ENCODE measurements around the gene UBLCP1. TPM values are rescaled to one million over a fixed set of nuclear protein-coding genes. Genes with fewer than 3 reads are reported as not detected.
"Not testable (repeated sequence)": the region's sequence is repeated elsewhere in the genome, so short reads cannot be mapped to it uniquely, and the experiment has no call there.

UBLCP1 gene
- total RNA-seq, 6 donors from 2014 or later = 8.4 to 36.1 (median 24.6) TPM

DNA sequence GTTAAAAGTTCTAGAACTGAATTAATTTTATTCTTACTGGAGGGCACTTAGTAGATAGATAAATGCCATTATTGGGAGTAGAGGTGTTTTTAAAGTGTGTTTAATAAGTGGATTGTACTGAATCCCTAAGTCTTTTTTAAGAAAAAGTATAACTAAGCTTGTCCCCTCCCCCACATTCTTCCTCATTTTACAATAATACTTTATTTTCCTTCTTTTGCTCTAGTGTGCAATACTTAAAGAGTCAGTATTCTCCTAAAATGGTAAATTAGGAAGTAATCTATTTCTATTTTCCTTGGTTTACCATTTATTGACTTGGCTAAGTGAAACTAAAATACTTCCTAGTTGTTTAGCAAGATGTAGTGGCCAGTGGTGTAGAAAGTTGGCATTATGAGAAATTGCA lies 11.6 kb downstream of the UBLCP1 start:
- Histone ChIP-seq H3K4me3 (no peak overlapping the region), H3K36me3 (peaks cover 0 to 82% (median 21%) of the 10 kb centered on the region in 4 donors), H3K27ac (no peak overlapping the region), H3K4me1 (no peaks in the 10 kb centered on the region), H3K27me3 (no peaks in the 10 kb centered on the region), H3K9me3 (no peaks in the 10 kb centered on the region)
- DNase-seq (no peak), ATAC-seq (ENCODE audit: low FRiP score in 2 of 2) (no peak)
- TF ChIP-seq POLR2AphosphoS5 (IDR thresholded peaks at IDR 0.05) = no peak
- TF ChIP-seq EP300 (IDR thresholded peaks at IDR 0.05) = no peak
- TF ChIP-seq POLR2A (IDR thresholded peaks at IDR 0.05) = no peak
- TF ChIP-seq, protein P1, sequence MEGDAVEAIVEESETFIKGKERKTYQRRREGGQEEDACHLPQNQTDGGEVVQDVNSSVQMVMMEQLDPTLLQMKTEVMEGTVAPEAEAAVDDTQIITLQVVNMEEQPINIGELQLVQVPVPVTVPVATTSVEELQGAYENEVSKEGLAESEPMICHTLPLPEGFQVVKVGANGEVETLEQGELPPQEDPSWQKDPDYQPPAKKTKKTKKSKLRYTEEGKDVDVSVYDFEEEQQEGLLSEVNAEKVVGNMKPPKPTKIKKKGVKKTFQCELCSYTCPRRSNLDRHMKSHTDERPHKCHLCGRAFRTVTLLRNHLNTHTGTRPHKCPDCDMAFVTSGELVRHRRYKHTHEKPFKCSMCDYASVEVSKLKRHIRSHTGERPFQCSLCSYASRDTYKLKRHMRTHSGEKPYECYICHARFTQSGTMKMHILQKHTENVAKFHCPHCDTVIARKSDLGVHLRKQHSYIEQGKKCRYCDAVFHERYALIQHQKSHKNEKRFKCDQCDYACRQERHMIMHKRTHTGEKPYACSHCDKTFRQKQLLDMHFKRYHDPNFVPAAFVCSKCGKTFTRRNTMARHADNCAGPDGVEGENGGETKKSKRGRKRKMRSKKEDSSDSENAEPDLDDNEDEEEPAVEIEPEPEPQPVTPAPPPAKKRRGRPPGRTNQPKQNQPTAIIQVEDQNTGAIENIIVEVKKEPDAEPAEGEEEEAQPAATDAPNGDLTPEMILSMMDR (IDR thresholded peaks at IDR 0.05) = no peak

DNA sequence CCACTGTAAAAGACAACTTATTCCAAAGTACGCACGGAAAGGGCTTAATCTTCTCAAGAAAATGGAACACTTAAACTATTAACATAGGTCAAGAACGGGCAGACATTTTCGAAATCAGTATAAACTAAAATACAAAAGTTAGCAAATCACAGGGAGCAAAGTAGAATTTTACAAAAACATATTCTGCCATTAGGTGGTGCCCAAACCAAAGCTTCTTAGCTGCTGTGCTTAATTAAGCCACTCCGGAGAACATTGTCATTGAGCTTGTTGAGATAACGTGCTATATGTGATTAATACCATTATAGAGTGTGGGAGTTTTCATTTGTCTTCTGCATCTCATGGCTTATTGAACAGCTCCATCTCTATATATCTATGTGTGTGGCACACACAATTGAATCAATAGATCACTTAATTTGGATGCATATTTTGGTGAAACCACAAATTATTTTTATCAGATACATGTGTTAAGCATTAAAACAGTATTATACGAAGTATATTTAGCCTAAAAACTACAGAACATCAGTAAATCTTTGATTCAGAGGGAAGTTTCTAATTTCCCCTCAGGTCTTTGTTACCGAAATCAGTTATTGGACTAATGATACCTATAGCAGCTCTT lies 23.4 kb downstream of the UBLCP1 start:
- peaks cover 2 to 33% (median 8%) of the 10 kb centered on the region in 4 donors for H3K36me3 ChIP-seq
- 49 to 58% methylated on average over 8 of the region's 8 CpGs for WGBS, 2 donors
- no peaks in the 10 kb centered on the region for H3K27me3 ChIP-seq
- H3K9me3 ChIP-seq = no peaks in the 10 kb centered on the region
- H3K27ac ChIP-seq = no peak overlapping the region
- peaks cover 0 to 3% (median 0%) of the 10 kb centered on the region in 4 donors for H3K4me1 ChIP-seq
- TF ChIP-seq POLR2AphosphoS5 (IDR thresholded peaks at IDR 0.05) = no peak
- TF ChIP-seq, protein P1 (IDR thresholded peaks at IDR 0.05) = peak in 5 of 6 experiments; percentile 12 to 47 (median 31)
- no peak overlapping the region for H3K4me3 ChIP-seq
- no peak for DNase-seq
- ATAC-seq (ENCODE audit: low FRiP score in 2 of 2) = peak; percentile 36 to 57

DNA sequence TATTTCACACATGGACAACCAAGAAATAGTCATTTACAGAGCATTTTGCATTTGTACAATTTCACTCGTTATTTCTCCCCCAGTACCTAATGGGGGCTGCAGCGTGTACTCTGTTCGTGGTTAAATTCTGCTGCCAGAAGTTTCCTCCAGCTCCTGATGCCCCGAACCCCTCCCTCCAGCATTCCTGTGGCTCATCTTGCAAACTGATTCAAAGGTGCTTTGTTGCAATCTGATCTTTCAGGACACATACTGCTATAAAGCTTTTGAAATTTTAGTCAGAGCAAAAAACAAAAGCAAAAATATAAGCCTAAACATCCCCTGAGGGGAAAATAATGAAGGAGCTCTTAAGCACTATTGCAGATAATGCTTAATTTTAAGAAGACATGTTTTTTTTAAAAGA lies 27.7 kb downstream of the UBLCP1 start:
- Histone ChIP-seq H3K4me1 (peaks cover 0 to 3% (median 0%) of the 10 kb centered on the region in 4 donors), H3K4me3 (no peak overlapping the region), H3K36me3 (peaks cover 0 to 4% (median under 1%) of the 10 kb centered on the region in 4 donors), H3K9me3 (no peaks in the 10 kb centered on the region), H3K27ac (no peak overlapping the region), H3K27me3 (no peaks in the 10 kb centered on the region)
- TF ChIP-seq EP300 (IDR thresholded peaks at IDR 0.05) (no peak), POLR2AphosphoS5 (IDR thresholded peaks at IDR 0.05) (no peak), POLR2A (IDR thresholded peaks at IDR 0.05) (no peak)
- TF ChIP-seq, protein P1 (IDR thresholded peaks at IDR 0.05) = no peak
- ATAC-seq (ENCODE audit: low FRiP score in 2 of 2) = no peak
- no peak for DNase-seq
- 75 to 77% methylated on average over 4 of the region's 4 CpGs for WGBS, 2 donors

DNA sequence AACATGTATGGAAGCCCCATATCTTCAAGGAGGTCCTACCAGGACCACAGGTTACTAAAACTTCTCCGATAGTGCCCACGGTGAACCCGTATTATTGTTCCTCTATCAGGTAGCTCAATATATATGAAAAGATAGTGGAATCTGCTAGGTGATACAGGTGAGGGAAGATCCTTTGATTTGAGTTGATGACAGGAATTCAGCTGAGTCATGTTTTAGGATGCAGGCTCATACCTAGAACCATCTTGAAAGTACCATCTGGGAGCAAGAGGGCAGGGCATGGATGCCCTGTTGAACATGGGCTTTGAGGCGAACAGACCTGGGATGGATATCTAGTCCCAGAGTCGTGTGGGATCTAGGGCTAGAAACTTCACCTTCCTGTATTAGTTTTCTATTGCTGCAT lies 31.8 kb downstream of the UBLCP1 start:
- Histone ChIP-seq H3K27ac (no peak overlapping the region), H3K27me3 (no peaks in the 10 kb centered on the region), H3K36me3 (no peaks in the 10 kb centered on the region), H3K4me1 (no peaks in the 10 kb centered on the region), H3K9me3 (peaks cover 0 to 8% (median 6%) of the 10 kb centered on the region in 4 donors), H3K4me3 (no peak overlapping the region)
- TF ChIP-seq POLR2A (IDR thresholded peaks at IDR 0.05) = no peak
- TF ChIP-seq POLR2AphosphoS5 (IDR thresholded peaks at IDR 0.05) = no peak
- TF ChIP-seq EP300 (IDR thresholded peaks at IDR 0.05) = no peak
- TF ChIP-seq, protein P1 (IDR thresholded peaks at IDR 0.05) = no peak
- DNase-seq = no peak
- ATAC-seq (ENCODE audit: low FRiP score in 2 of 2) = no peak
- 97 to 98% methylated on average over 5 of the region's 5 CpGs for WGBS, 2 donors

DNA sequence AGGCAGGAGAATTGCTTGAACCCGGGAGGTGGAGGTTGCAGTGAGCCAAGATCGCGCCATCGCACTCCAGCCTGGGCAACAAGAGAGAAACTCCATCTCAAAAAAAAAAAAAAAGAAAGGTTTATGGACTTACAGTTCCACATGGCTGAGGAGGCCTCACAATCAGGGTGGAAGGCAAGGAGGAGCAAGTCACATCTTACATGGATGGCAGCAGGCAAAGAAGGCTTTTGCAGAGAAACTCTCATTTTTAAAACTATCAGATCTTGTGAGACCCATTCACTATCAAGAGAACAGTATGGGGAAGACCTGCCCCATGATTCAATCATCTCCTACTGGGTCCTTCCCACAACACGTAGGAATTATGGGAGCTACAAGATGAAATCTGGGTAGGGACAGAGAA lies 34.2 kb downstream of the UBLCP1 start:
- not testable (repeated sequence) for H3K4me1 ChIP-seq; H3K36me3 ChIP-seq; H3K27ac ChIP-seq; H3K27me3 ChIP-seq; ATAC-seq (ENCODE audit: low FRiP score in 2 of 2); DNase-seq; H3K4me3 ChIP-seq
- WGBS, 2 donors = 91 to 95% methylated on average over 5 of the region's 5 CpGs
- peaks cover 0 to 20% (median 14%) of the 10 kb centered on the region in 4 donors for H3K9me3 ChIP-seq
